ENCODE measurements around the gene VPS26C. TPM values are rescaled to one million over a fixed set of nuclear protein-coding genes. Genes with fewer than 3 reads are reported as not detected.

The VPS26C gene
- total and polyA plus RNA-seq, 9 of the 15 experiments (the other 6 are each of a cell fraction or from before 2014, with no cell fraction given) = 32.8 to 48.7 (median 42.1) TPM

- 0 out of 2 replicates have a peak, but pooled peaks have one; percentile 34 for TF ChIP-seq GATA2 (CRISPR knock-in tag; IDR thresholded peaks at IDR 0.05)
- TF ChIP-seq NFE2 (IDR thresholded peaks at IDR 0.05; ENCODE audit: low read depth) = peak; percentile 71
- TF ChIP-seq POU5F1 (IDR thresholded peaks at IDR 0.05; ENCODE audit: borderline replicate concordance, low read depth, low read length, partially characterized antibody) = no peak
- TF ChIP-seq WHSC1 (IDR thresholded peaks at IDR 0.05; ENCODE audit: low read length) = no peak
- no peak for TF ChIP-seq ZNF696 (CRISPR knock-in tag; conservative IDR thresholded peaks at IDR 0.05)
- TF ChIP-seq ATF7 (IDR thresholded peaks at IDR 0.05) = peak; percentile 50
- TF ChIP-seq, protein P1, sequence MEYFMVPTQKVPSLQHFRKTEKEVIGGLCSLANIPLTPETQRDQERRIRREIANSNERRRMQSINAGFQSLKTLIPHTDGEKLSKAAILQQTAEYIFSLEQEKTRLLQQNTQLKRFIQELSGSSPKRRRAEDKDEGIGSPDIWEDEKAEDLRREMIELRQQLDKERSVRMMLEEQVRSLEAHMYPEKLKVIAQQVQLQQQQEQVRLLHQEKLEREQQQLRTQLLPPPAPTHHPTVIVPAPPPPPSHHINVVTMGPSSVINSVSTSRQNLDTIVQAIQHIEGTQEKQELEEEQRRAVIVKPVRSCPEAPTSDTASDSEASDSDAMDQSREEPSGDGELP (CRISPR knock-in tag; IDR thresholded peaks at IDR 0.05; ENCODE audit: borderline replicate concordance) = peak; percentile 54; the same call in 1 of the 2 replicates
- no peak for TF ChIP-seq HNRNPUL1 (IDR thresholded peaks at IDR 0.05; ENCODE audit: low read length)
- TF ChIP-seq GTF2E2 (tag; IDR thresholded peaks at IDR 0.05) = no peak
- 0 out of 2 replicates have a peak, but pooled peaks have one; percentile 15 for TF ChIP-seq TSC22D4 (tag; IDR thresholded peaks at IDR 0.05)
- TF ChIP-seq POLR2G (IDR thresholded peaks at IDR 0.05; ENCODE audit: low read depth, low read length) = 0 out of 2 replicates have a peak, but pooled peaks have one; percentile 32
- no peak for TF ChIP-seq SP2 (IDR thresholded peaks at IDR 0.05; ENCODE audit: extremely low read depth, low read depth, low read length, poor library complexity, severe bottlenecking)
- TF ChIP-seq SMARCA5 (IDR thresholded peaks at IDR 0.05) = no peak
- no peak for TF ChIP-seq MTA1 (IDR thresholded peaks at IDR 0.05; ENCODE audit: borderline replicate concordance)
- TF ChIP-seq MAZ (CRISPR knock-in tag; conservative IDR thresholded peaks at IDR 0.05 in 1 of 2, IDR thresholded peaks at IDR 0.05 in 1 of 2) = peak in 1 of 2 experiments; percentile 11; a peak in 1 of 4 replicates
- no peak for TF ChIP-seq ELF2 (CRISPR knock-in tag; IDR thresholded peaks at IDR 0.05)
- TF ChIP-seq EHMT2 (IDR thresholded peaks at IDR 0.05) = no peak
- 0 out of 2 replicates have a peak, but pooled peaks have one; percentile 46 for TF ChIP-seq CC2D1A (IDR thresholded peaks at IDR 0.05)
- TF ChIP-seq ZNF592 (IDR thresholded peaks at IDR 0.05) = peak; percentile 84
- 0 out of 2 replicates have a peak, but pooled peaks have one; percentile 17 for TF ChIP-seq DEAF1 (CRISPR knock-in tag; IDR thresholded peaks at IDR 0.05)
- TF ChIP-seq NR1H2 (CRISPR knock-in tag; IDR thresholded peaks at IDR 0.05) = no peak
- TF ChIP-seq NFXL1 (CRISPR knock-in tag; IDR thresholded peaks at IDR 0.05) = no peak
- no peak for TF ChIP-seq ZNF583 (CRISPR knock-in tag; IDR thresholded peaks at IDR 0.05)
Observed at GRCh38 chr21:37208056-37208721, 58.9 kb downstream of the VPS26C start (continued).

Data from K562 (cell line).